ENCODE measurements around the gene ZSWIM7.

GRCh38 chr17:16002708-16003260 lies 3.3 kb upstream of the ZSWIM7 start:
- TF ChIP-seq CTCF (IDR thresholded peaks at IDR 0.05), result no peak
- TF ChIP-seq EZH2 (IDR thresholded peaks at IDR 0.05), result no peak
